ENCODE measurements around the gene P2RX3. TPM values are rescaled to one million over a fixed set of nuclear protein-coding genes. Genes with fewer than 3 reads are reported as not detected.

Gene P2RX3
- total and polyA plus RNA-seq, 10 of the 15 experiments (the other 5 are each of a cell fraction or from before 2014, with no cell fraction given) = 0.05 to 0.12 TPM; not detected in 8

DNA sequence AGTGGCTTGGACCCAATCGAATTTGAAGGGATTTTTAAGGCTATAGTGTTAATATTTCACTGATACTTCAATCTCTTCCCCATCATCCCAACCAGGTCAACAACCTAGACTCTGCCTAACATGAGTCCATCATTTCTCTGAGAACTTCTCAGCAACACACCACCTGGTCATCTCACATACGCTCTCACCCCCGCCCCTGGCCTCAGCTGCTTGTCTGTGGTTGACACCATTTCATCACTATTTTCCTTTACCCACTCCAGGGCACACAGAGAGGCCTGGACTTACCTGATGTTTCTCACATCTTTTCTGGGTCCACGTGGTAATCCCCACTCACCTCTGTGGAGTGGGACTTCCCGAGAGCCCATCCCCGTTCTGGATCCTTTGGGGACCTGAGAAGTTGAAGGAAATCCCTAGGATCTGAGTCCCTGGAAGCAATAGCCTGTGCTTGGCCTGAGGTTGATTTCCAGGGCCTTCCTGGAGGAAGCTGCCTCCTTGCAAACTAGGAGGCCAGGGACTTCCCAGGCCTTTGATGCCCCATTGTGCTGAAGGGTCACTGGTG is 3.2 kb downstream of the P2RX3 start:
- no peaks in the 10 kb centered on the region; the same call in 1 of the 2 replicates for H3K79me2 ChIP-seq (ENCODE audit: control insufficient read depth, insufficient read depth, low read length)
- intact Hi-C loops (cut with micrococcal nuclease; ENCODE audit: unreplicated experiment) = loop anchor here (10.0 kb wide), 1 partner anchor 1163 kb away; the partner anchor contains the start of gene OR5B21
- TF ChIP-seq PRDM15 (CRISPR knock-in tag; IDR thresholded peaks at IDR 0.05) (no peak), ZNF622 (IDR thresholded peaks at IDR 0.05) (no peak), SMAD1 (IDR thresholded peaks at IDR 0.05; ENCODE audit: low read depth, partially characterized antibody) (no peak), FOXM1 (IDR thresholded peaks at IDR 0.05; ENCODE audit: low read depth, low read length) (no peak), GATAD2B (conservative IDR thresholded peaks at IDR 0.05; ENCODE audit: low read depth) (no peak), SMC3 (IDR thresholded peaks at IDR 0.05; ENCODE audit: borderline replicate concordance, low read length) (no peak), ASH2L (IDR thresholded peaks at IDR 0.05; ENCODE audit: borderline replicate concordance, low read depth) (no peak), IKZF1 (conservative IDR thresholded peaks at IDR 0.05) (peak; percentile 54), HDAC6 (IDR thresholded peaks at IDR 0.05; ENCODE audit: unreplicated experiment) (no peak), NFXL1 (IDR thresholded peaks at IDR 0.05; ENCODE audit: borderline replicate concordance) (no peak), EGR1 (IDR thresholded peaks at IDR 0.05; ENCODE audit: borderline replicate concordance in 1 of 2, low read depth in 2 of 2, low read length in 2 of 2) (no peak), CHD2 (IDR thresholded peaks at IDR 0.05; ENCODE audit: borderline replicate concordance, low read depth, low read length) (no peak)
- TF ChIP-seq, protein P1, sequence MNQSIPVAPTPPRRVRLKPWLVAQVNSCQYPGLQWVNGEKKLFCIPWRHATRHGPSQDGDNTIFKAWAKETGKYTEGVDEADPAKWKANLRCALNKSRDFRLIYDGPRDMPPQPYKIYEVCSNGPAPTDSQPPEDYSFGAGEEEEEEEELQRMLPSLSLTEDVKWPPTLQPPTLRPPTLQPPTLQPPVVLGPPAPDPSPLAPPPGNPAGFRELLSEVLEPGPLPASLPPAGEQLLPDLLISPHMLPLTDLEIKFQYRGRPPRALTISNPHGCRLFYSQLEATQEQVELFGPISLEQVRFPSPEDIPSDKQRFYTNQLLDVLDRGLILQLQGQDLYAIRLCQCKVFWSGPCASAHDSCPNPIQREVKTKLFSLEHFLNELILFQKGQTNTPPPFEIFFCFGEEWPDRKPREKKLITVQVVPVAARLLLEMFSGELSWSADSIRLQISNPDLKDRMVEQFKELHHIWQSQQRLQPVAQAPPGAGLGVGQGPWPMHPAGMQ (IDR thresholded peaks at IDR 0.05; ENCODE audit: borderline replicate concordance) = no peak
- TF ChIP-seq, protein P2, sequence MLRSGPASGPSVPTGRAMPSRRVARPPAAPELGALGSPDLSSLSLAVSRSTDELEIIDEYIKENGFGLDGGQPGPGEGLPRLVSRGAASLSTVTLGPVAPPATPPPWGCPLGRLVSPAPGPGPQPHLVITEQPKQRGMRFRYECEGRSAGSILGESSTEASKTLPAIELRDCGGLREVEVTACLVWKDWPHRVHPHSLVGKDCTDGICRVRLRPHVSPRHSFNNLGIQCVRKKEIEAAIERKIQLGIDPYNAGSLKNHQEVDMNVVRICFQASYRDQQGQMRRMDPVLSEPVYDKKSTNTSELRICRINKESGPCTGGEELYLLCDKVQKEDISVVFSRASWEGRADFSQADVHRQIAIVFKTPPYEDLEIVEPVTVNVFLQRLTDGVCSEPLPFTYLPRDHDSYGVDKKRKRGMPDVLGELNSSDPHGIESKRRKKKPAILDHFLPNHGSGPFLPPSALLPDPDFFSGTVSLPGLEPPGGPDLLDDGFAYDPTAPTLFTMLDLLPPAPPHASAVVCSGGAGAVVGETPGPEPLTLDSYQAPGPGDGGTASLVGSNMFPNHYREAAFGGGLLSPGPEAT (IDR thresholded peaks at IDR 0.05; ENCODE audit: low read depth) = peak; percentile 52; the same call in 1 of the 2 replicates

More for the DNA sequence above, 3.2 kb downstream of the P2RX3 start:
- CTCF ChIA-PET = interaction anchor here (0.6 to 1.7 kb wide), 5 partner anchors 139 to 558 kb away, joined by 3 read pairs; no protein-coding TSS in a partner anchor
- H3K9ac ChIP-seq (ENCODE audit: control insufficient read depth, insufficient read depth, low read length) = no peak overlapping the region
- H3K36me3 ChIP-seq (ENCODE audit: control insufficient read depth in 2 of 2, insufficient read depth in 2 of 2, low read length in 1 of 2) = no peaks in the 10 kb centered on the region
- WGBS (ENCODE audit: insufficient coverage, insufficient replicate concordance, low lambda C conversion rate, missing lambda C conversion rate) = 8% methylated on average over 6 of the region's 6 CpGs
- in situ Hi-C loops (cut with MboI) = loop anchor here (25.0 kb wide), 2 partner anchors 1171 to 1246 kb away; partner anchors contain the start of genes LPXN, OR5B21 and ZFP91
- POLR2A ChIA-PET = interaction anchor here (0.5 kb wide), 1 partner anchor 19 kb away, joined by 3 read pairs; no protein-coding TSS in a partner anchor
- FAIRE-seq (no peak), ATAC-seq (peak; percentile 25), DNase-seq (ENCODE audit: low read depth, low spot score) (no peak)
- H4K20me1 ChIP-seq (ENCODE audit: control insufficient read depth, insufficient read depth) = no peaks in the 10 kb centered on the region
- no peak overlapping the region for H3K4me3 ChIP-seq
- no peak overlapping the region for H3K27ac ChIP-seq (ENCODE audit: control insufficient read depth, insufficient read depth)
- SMC1A ChIA-PET (ENCODE audit: uncharacterized antibody, unreplicated experiment) = no interaction called here
- no peaks in the 10 kb centered on the region; a peak in 1 of 4 replicates for H3K27me3 ChIP-seq (replicated peaks in 1 of 2; ENCODE audit: control insufficient read depth in 2 of 2, insufficient read depth in 2 of 2, low read length in 1 of 2)
- RAD21 ChIA-PET (ENCODE audit: unreplicated experiment) = no interaction called here
- no peak overlapping the region for H3K4me2 ChIP-seq (ENCODE audit: control insufficient read depth, insufficient read depth)
- no peak overlapping the region for H2AFZ ChIP-seq (ENCODE audit: control insufficient read depth, low read depth, low read length)
- no peaks in the 10 kb centered on the region for H3K9me3 ChIP-seq (replicated peaks; ENCODE audit: control insufficient read depth, insufficient read depth, low read length)
- peaks cover 2% of the 10 kb centered on the region for H3K4me1 ChIP-seq (ENCODE audit: control insufficient read depth, insufficient read depth, low read length)
- BruUV-seq (replicated peaks) = no TSS peak
